Neural progenitor cell (in vitro differentiated cells): Measurements from ENCODE around the gene NR1H3. TPM values are rescaled to one million over a fixed set of nuclear protein-coding genes. Genes with fewer than 3 reads are reported as not detected.

Experiments used
- DNase-seq: peaks from one replicate; pipeline ENCODE4 v3.0.0-alpha.2; 2016; ENCODE audit warnings: low spot score
- H2AFZ ChIP-seq: fragments of 200-600 bp; sonication (generic); replicated peaks from 2 replicates; pipeline ENCODE4 v1.6.1; 2016; ENCODE audit warnings: antibody characterized with exemption
- H3F3A ChIP-seq: fragments of 200-600 bp; sonication (generic); 2 replicates; pipeline ENCODE4 v1.6.1; 2016; ENCODE audit warnings: antibody characterized with exemption, low read depth
- H3K27ac ChIP-seq: fragments of 200-600 bp; sonication (generic); 2 replicates; pipeline ENCODE4 v1.5.1; 2016; ENCODE audit warnings: mild to moderate bottlenecking
- H3K27me3 ChIP-seq: fragments of 200-600 bp; sonication (generic); 2 replicates; pipeline ENCODE4 v1.6.1; 2016; ENCODE audit warnings: mild to moderate bottlenecking, moderate library complexity
- H3K36me3 ChIP-seq: fragments of 200-600 bp; sonication (generic); 2 replicates; pipeline ENCODE4 v1.5.1; 2016
- H3K4me1 ChIP-seq: fragments of 200-600 bp; sonication (generic); 2 replicates; pipeline ENCODE4 v1.6.1; 2016; ENCODE audit warnings: mixed run types
- H3K4me2 ChIP-seq: fragments of 200-600 bp; sonication (generic); 2 replicates; pipeline ENCODE4 v1.6.1; 2016
- H3K4me3 ChIP-seq: fragments of 200-600 bp; sonication (generic); 2 replicates; pipeline ENCODE4 v1.5.1; 2016
- H3K79me2 ChIP-seq: fragments of 200-600 bp; sonication (generic); 2 replicates; pipeline ENCODE4 v1.6.1; 2016; ENCODE audit warnings: low read depth
- H3K9ac ChIP-seq: fragments of 200-600 bp; sonication (generic); 2 replicates; pipeline ENCODE4 v1.6.1; 2016
- H3K9me3 ChIP-seq: fragments of 200-600 bp; sonication (generic); 2 replicates; pipeline ENCODE4 v1.5.1; 2016; ENCODE audit warnings: low read depth
- H4K20me1 ChIP-seq: fragments of 200-600 bp; sonication (generic); 2 replicates; pipeline ENCODE4 v1.6.1; 2016; ENCODE audit warnings: low read depth
- H3K27ac Mint-ChIP-seq: 3 replicates; pipeline ENCODE4 v1.8.0; 2021; ENCODE audit warnings: mixed read lengths
- H3K27me3 Mint-ChIP-seq: 2 replicates; pipeline ENCODE4 v1.8.0; 2022; ENCODE audit warnings: low read depth, mild to moderate bottlenecking, inconsistent platforms, moderate library complexity, mixed read lengths; ENCODE audit not compliant: insufficient read depth
- H3K36me3 Mint-ChIP-seq: 3 replicates; pipeline ENCODE4 v1.8.0; 2021; ENCODE audit warnings: mixed read lengths
- H3K4me1 Mint-ChIP-seq: 3 replicates; pipeline ENCODE4 v1.8.0; 2021; ENCODE audit warnings: mixed read lengths
- H3K4me3 Mint-ChIP-seq: 3 replicates; pipeline ENCODE4 v1.8.0; 2021; ENCODE audit warnings: mild to moderate bottlenecking, moderate library complexity, mixed read lengths
- H3K9me3 Mint-ChIP-seq: 3 replicates; pipeline ENCODE4 v1.8.0; 2020; ENCODE audit warnings: mixed read lengths
- CTCF ChIP-seq: fragments of 200-600 bp; sonication (generic); IDR thresholded peaks from 2 replicates; pipeline ENCODE4 v1.5.1; 2017; ENCODE audit warnings: antibody characterized with exemption, mild to moderate bottlenecking
- EZH2 ChIP-seq: fragments of 200-600 bp; sonication (generic); IDR thresholded peaks from 2 replicates; pipeline ENCODE4 v1.6.1; 2017; ENCODE audit warnings: antibody characterized with exemption, mild to moderate bottlenecking, moderate library complexity
- EZH2phosphoT487 ChIP-seq: fragments of 200-600 bp; sonication (generic); IDR thresholded peaks from 2 replicates; pipeline ENCODE4 v1.6.1; 2017; ENCODE audit warnings: antibody characterized with exemption
- total RNA-seq: library from RNA; depleted of rRNA; stranded (reverse); fragments of >200 nt; gene quantifications from 2 replicates; pipeline ENCODE4 v1.2.3, GENCODE V29; 2015; ENCODE audit warnings: low replicate concordance

Gene NR1H3
- total RNA-seq, 1 donor from 2014 or later, result 7.5 TPM

DNA sequence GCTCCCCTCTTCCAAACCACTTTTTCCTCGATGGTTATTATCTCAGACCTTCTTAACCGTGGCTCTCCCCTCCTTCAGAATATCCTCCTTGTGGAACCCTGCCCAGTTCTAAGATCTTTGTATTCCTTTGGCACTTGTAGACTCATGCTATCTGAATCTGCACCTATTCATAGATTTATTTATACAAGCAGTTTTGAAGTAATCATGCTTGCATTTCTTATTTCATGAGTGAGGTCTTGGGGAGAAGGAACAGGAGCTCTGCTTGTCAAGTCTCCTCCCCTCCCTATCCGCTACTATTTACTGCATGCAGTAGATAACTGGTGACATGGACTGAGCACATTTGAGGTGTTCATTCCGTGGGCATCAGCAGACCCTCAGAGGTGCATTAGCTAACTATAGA is 6.7 kb downstream of the NR1H3 start:
- H3K9ac ChIP-seq, result no peak overlapping the region
- H3K27me3 ChIP-seq, result no peaks in the 10 kb centered on the region
- no peak overlapping the region for H3K4me2 ChIP-seq
- Mint-ChIP-seq H3K27ac (no peak overlapping the region), H3K27me3 (peaks cover 4% of the 10 kb centered on the region), H3K36me3 (no peaks in the 10 kb centered on the region), H3K4me3 (no peak overlapping the region), H3K4me1 (peaks cover 24% of the 10 kb centered on the region), H3K9me3 (no peaks in the 10 kb centered on the region)
- no peak overlapping the region for H3K27ac ChIP-seq
- H2AFZ ChIP-seq, result no peak overlapping the region
- H3K4me1 ChIP-seq, result peaks cover 11% of the 10 kb centered on the region
- no peaks in the 10 kb centered on the region for H3K9me3 ChIP-seq
- no peak for DNase-seq
- no peaks in the 10 kb centered on the region for H4K20me1 ChIP-seq
- H3F3A ChIP-seq, result peaks cover 19% of the 10 kb centered on the region
- TF ChIP-seq CTCF (no peak), EZH2 (no peak), EZH2phosphoT487 (no peak)
- no peaks in the 10 kb centered on the region for H3K36me3 ChIP-seq
- H3K4me3 ChIP-seq, result no peak overlapping the region
- no peaks in the 10 kb centered on the region for H3K79me2 ChIP-seq

DNA sequence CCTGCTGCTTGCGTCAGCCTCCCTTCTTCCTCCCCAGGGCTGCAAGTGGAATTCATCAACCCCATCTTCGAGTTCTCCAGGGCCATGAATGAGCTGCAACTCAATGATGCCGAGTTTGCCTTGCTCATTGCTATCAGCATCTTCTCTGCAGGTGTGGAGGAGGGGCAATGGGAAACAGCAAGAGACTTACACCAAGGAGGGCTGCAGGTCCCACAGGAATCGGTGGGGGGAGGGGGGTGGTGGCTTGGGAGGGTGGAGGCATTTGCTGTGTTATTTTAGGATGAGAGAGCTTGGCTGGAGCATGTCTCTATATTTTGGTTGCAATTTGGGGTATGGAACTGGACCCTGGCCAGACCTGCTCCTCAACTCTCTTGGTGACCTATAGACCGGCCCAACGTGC is 10.1 kb downstream of the NR1H3 start:
- peaks cover 24% of the 10 kb centered on the region for H3K79me2 ChIP-seq
- H3K9me3 ChIP-seq, result no peaks in the 10 kb centered on the region
- no peaks in the 10 kb centered on the region for H3K9me3 Mint-ChIP-seq
- H3F3A ChIP-seq, result peaks cover 38% of the 10 kb centered on the region
- TF ChIP-seq CTCF, result no peak
- TF ChIP-seq EZH2phosphoT487, result no peak
- no peak for TF ChIP-seq EZH2
- peak overlapping the region; percentile 99 for H3K27ac Mint-ChIP-seq
- no peaks in the 10 kb centered on the region for H3K36me3 Mint-ChIP-seq
- no peaks in the 10 kb centered on the region for H3K27me3 ChIP-seq
- no peak overlapping the region for H3K9ac ChIP-seq
- DNase-seq, result no peak
- H4K20me1 ChIP-seq, result peaks cover 26% of the 10 kb centered on the region
- no peak overlapping the region for H3K27ac ChIP-seq
- peak overlapping the region; percentile 95 for H3K4me3 Mint-ChIP-seq
- H3K4me3 ChIP-seq, result no peak overlapping the region
- H3K4me1 ChIP-seq, result peaks cover 18% of the 10 kb centered on the region
- H3K27me3 Mint-ChIP-seq, result peaks cover 4% of the 10 kb centered on the region
- no peak overlapping the region for H2AFZ ChIP-seq
- H3K36me3 ChIP-seq, result no peaks in the 10 kb centered on the region
- H3K4me2 ChIP-seq, result no peak overlapping the region
- H3K4me1 Mint-ChIP-seq, result peaks cover 45% of the 10 kb centered on the region

DNA sequence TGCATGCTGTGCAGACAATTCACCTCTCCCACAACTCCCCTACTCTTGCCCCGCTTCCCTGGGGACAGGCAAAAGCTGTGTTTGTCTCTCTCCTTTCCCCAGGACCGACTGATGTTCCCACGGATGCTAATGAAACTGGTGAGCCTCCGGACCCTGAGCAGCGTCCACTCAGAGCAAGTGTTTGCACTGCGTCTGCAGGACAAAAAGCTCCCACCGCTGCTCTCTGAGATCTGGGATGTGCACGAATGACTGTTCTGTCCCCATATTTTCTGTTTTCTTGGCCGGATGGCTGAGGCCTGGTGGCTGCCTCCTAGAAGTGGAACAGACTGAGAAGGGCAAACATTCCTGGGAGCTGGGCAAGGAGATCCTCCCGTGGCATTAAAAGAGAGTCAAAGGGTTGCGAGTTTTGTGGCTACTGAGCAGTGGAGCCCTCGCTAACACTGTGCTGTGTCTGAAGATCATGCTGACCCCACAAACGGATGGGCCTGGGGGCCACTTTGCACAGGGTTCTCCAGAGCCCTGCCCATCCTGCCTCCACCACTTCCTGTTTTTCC is 10.7 kb downstream of the NR1H3 start:
- H3K4me1 Mint-ChIP-seq, result peaks cover 45% of the 10 kb centered on the region
- TF ChIP-seq EZH2 (no peak), CTCF (no peak), EZH2phosphoT487 (no peak)
- peak overlapping the region; percentile 81 for H3K4me2 ChIP-seq

More for the DNA sequence above, 10.7 kb downstream of the NR1H3 start:
- Mint-ChIP-seq H3K27ac (peak overlapping the region; percentile 99), H3K4me3 (peak overlapping the region; percentile 95), H3K9me3 (no peaks in the 10 kb centered on the region), H3K36me3 (no peaks in the 10 kb centered on the region), H3K27me3 (peaks cover 4% of the 10 kb centered on the region)
- DNase-seq, result no peak
- H3K9me3 ChIP-seq, result no peaks in the 10 kb centered on the region
- H3K27me3 ChIP-seq, result no peaks in the 10 kb centered on the region
- peak overlapping the region; percentile 84 for H2AFZ ChIP-seq
- H3K79me2 ChIP-seq, result peaks cover 29% of the 10 kb centered on the region
- H3K4me3 ChIP-seq, result peak overlapping the region; percentile 97
- no peak overlapping the region for H3K27ac ChIP-seq
- H3K9ac ChIP-seq, result no peak overlapping the region
- H3K36me3 ChIP-seq, result no peaks in the 10 kb centered on the region
- H3K4me1 ChIP-seq, result peaks cover 18% of the 10 kb centered on the region
- H4K20me1 ChIP-seq, result peaks cover 31% of the 10 kb centered on the region
- peaks cover 38% of the 10 kb centered on the region for H3F3A ChIP-seq
